Osteoblast (primary cell): ENCODE measurements around the gene LSMEM2. TPM values are rescaled to one million over a fixed set of nuclear protein-coding genes. Genes with fewer than 3 reads are reported as not detected.

Experiments
- DNase-seq: peaks from one replicate; pipeline ENCODE4 v3.0.0; 2011; ENCODE audit warnings: low spot score, mixed read lengths; ENCODE audit not compliant: insufficient read length; ENCODE audit errors: missing footprints
- H2AFZ ChIP-seq: 2 replicates; pipeline ENCODE4 v1.6.0; 2011; ENCODE audit warnings: mild to moderate bottlenecking, low read length
- H3K27ac ChIP-seq: 2 replicates; pipeline ENCODE4 v1.5.1; 2011; ENCODE audit warnings: mild to moderate bottlenecking, low read depth, low read length, moderate library complexity
- H3K27me3 ChIP-seq: 2 replicates; pipeline ENCODE4 v1.6.0; 2012; ENCODE audit warnings: mild to moderate bottlenecking, control low read depth, inconsistent platforms, low read length, moderate library complexity; ENCODE audit not compliant: insufficient read depth
- H3K36me3 ChIP-seq: 2 replicates; pipeline ENCODE4 v1.5.1; 2011; ENCODE audit warnings: mild to moderate bottlenecking, low read length, control low read depth, moderate library complexity; ENCODE audit not compliant: insufficient read depth
- H3K4me1 ChIP-seq: 2 replicates; pipeline ENCODE4 v1.5.1; 2011; ENCODE audit warnings: mild to moderate bottlenecking, low read length, control low read depth, moderate library complexity; ENCODE audit not compliant: insufficient read depth
- H3K4me2 ChIP-seq: 2 replicates; pipeline ENCODE4 v1.6.0; 2011; ENCODE audit warnings: mild to moderate bottlenecking, low read length; ENCODE audit not compliant: insufficient read depth
- H3K4me3 ChIP-seq: fragments of 200-600 bp; sonication (generic); 3 replicates; pipeline ENCODE4 v1.5.1; 2012; ENCODE audit warnings: mild to moderate bottlenecking, low read length, inconsistent platforms; ENCODE audit not compliant: insufficient read depth
- H3K79me2 ChIP-seq: 2 replicates; pipeline ENCODE4 v1.6.0; 2012; ENCODE audit warnings: mild to moderate bottlenecking, low read length, control low read depth, inconsistent platforms; ENCODE audit not compliant: insufficient read depth
- H3K9me3 ChIP-seq: 2 replicates; pipeline ENCODE4 v1.5.1; 2011; ENCODE audit warnings: low read depth, low read length, control low read depth
- H4K20me1 ChIP-seq: 2 replicates; pipeline ENCODE4 v1.6.0; 2012; ENCODE audit warnings: mild to moderate bottlenecking, low read length, control low read depth; ENCODE audit not compliant: insufficient read depth
- CTCF ChIP-seq: IDR thresholded peaks from 2 replicates; pipeline ENCODE4 v1.5.1; 2011; ENCODE audit warnings: mild to moderate bottlenecking, low read depth, low read length, moderate library complexity; ENCODE audit errors: extremely low read depth
- total RNA-seq: library from RNA; depleted of rRNA; stranded (reverse); fragments of >200 nt; gene quantifications from 2 replicates; pipeline ENCODE4 v1.2.3, GENCODE V29; 2012

LSMEM2 gene
- total RNA-seq, 1 donor: not detected

GRCh38 chr3:50231581-50231980 is 47.3 kb upstream of the LSMEM2 start:
- Histone ChIP-seq H3K4me2 (no peak overlapping the region), H3K79me2 (peaks cover 6% of the 10 kb centered on the region), H3K36me3 (no peaks in the 10 kb centered on the region), H3K4me3 (no peak overlapping the region), H3K27ac (no peak overlapping the region), H3K4me1 (peaks cover 16% of the 10 kb centered on the region), H2AFZ (no peak overlapping the region), H4K20me1 (peaks cover 4% of the 10 kb centered on the region), H3K27me3 (no peaks in the 10 kb centered on the region), H3K9me3 (no peaks in the 10 kb centered on the region)
- no peak for DNase-seq
- TF ChIP-seq CTCF: no peak

DNA sequence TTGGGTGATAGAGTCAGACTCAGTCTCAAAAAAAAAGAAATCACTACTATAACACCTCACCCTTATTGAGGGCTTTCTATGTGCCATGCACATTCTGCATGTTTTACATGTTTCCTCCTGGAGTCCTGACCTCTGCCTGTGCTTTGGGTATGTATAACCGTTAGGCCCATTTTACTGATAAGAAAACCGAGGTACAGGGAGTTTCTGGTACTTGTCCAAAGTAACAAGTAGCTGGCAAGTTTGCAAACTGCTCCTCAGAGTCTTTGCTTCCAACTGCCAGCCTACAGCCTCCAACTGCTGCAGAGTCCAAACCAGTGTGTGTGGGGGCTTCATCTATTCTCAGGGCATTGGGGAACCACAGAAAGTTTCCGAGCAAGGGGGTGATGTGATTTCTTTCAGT is 46.6 kb upstream of the LSMEM2 start:
- DNase-seq: no peak
- Histone ChIP-seq H4K20me1 (peaks cover 8% of the 10 kb centered on the region), H3K27ac (no peak overlapping the region), H3K4me2 (no peak overlapping the region), H3K27me3 (no peaks in the 10 kb centered on the region), H3K79me2 (peaks cover 13% of the 10 kb centered on the region), H3K4me3 (no peak overlapping the region), H3K9me3 (no peaks in the 10 kb centered on the region), H3K4me1 (peaks cover 14% of the 10 kb centered on the region), H3K36me3 (no peaks in the 10 kb centered on the region), H2AFZ (no peak overlapping the region)
- TF ChIP-seq CTCF: no peak

DNA sequence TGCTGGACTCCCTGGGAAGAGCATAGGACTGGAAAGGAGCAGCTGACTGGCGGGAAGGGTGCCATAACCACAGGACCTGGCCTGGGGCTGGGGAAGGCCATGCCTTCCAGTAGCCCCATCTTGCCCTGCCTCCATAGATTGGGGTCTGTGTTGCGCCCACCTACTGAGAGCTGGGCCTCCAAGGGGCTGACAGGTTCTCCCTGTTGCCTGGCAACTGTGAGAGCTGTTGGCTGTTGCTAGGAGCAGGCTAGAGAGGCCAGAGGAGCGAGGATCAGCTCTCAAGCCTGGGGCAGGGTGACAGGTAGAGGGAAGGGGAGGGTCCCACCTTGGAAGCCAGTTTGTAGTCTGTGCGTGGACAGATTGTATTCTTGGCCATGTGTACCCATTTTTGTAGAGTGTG is 45.7 kb upstream of the LSMEM2 start:
- Histone ChIP-seq H4K20me1 (peaks cover 11% of the 10 kb centered on the region), H3K27ac (no peak overlapping the region), H3K4me3 (no peak overlapping the region), H3K4me1 (peaks cover 14% of the 10 kb centered on the region), H3K9me3 (no peaks in the 10 kb centered on the region), H3K27me3 (no peaks in the 10 kb centered on the region), H3K4me2 (no peak overlapping the region), H3K36me3 (no peaks in the 10 kb centered on the region), H2AFZ (no peak overlapping the region), H3K79me2 (peaks cover 22% of the 10 kb centered on the region)
- DNase-seq: no peak
- TF ChIP-seq CTCF: no peak

DNA sequence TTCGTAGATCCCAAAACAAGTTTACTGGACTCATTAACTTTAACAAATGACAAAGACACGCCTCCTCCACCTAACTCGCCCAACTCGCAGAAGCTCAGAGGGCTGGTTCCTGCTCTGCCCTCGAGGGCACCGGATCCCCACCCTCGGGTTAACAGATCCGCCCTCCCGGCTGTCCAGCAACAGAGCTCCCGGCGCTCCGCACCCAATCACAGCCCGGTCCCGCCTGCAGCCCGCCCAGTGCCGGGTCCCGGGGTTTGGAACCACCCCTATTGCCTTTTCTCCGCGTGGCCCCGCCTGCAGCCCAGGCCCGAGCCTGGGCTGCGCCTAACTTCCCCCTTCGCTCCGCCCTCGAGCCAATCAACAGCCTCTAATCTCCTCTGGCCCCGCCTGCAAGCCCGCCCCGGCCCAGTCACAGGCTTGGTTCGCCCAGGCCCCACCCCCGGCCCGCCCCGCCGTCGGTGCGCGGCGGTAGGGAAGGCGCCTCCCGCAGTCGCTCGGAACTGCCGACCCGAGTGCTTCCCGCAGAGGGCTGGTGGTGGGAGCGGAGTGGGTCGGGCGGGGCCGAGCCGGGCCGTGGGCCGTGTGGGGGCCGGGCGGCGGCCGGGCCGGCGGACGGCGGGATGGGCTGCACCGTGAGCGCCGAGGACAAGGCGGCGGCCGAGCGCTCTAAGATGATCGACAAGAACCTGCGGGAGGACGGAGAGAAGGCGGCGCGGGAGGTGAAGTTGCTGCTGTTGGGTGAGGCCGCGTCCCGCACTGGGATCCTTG is 43.0 kb upstream of the LSMEM2 start, which contains the start of gene GNAI2:
TSS of gene GNAI2 (plus strand) at position 489 of the 768 bp plus-strand sequence. CDS start at position 621, 132 bp downstream.
- Histone ChIP-seq H3K4me2 (peak within 1 kb of the TSS; percentile 99), H3K79me2 (peaks cover 49% of the 10 kb centered on the region), H2AFZ (peak within 1 kb of the TSS; percentile 35), H3K4me3 (peak within 1 kb of the TSS; percentile 98), H3K27me3 (no peaks in the 10 kb centered on the region), H3K36me3 (peaks cover 10% of the 10 kb centered on the region), H3K4me1 (peaks cover 21% of the 10 kb centered on the region), H3K9me3 (no peaks in the 10 kb centered on the region), H3K27ac (peak within 1 kb of the TSS; percentile 78), H4K20me1 (peaks cover 36% of the 10 kb centered on the region)
- TF ChIP-seq CTCF: no peak
- DNase-seq: peak; percentile 100
